Tibial artery (tissue), 4 donors: ENCODE data around the gene ARAP2.

Experiments
- DNase-seq, 2 donors: peaks; one replicate each; pipeline ENCODE4 v3.0.0-alpha.2; 2019
- H3K27ac ChIP-seq, 2 donors: fragments of 200-600 bp; sonication (generic) in 1 of 2; 1 replicate in 1 of 2; 2 replicates in 1 of 2; pipeline ENCODE4 v1.5.1; 2018 to 2019; ENCODE audit warnings: mild to moderate bottlenecking in 1 of 2
- H3K27me3 ChIP-seq, 2 donors: fragments of 200-600 bp; sonication (generic) in 1 of 2; one replicate each; pipeline versions ENCODE4 v1.5.1 to v1.6.0; 2016 to 2019
- H3K36me3 ChIP-seq, 3 donors: fragments of 200-600 bp; sonication (generic) in 2 of 3; one replicate each; pipeline ENCODE4 v1.5.1; 2016 to 2019; ENCODE audit warnings: mild to moderate bottlenecking in 2 of 3
- H3K4me1 ChIP-seq, 4 donors: fragments of 200-600 bp; sonication (generic) in 2 of 4; 1 replicate in 3 of 4; 2 replicates in 1 of 4; pipeline ENCODE4 v1.5.1; 2016 to 2019
- H3K4me3 ChIP-seq, 2 donors: fragments of 200-600 bp; sonication (generic) in 1 of 2; 1 replicate in 1 of 2; 2 replicates in 1 of 2; pipeline ENCODE4 v1.5.1; 2018 to 2019; ENCODE audit warnings: mild to moderate bottlenecking in 2 of 2
- H3K9me3 ChIP-seq, 3 donors: fragments of 200-600 bp; sonication (generic) in 1 of 3; one replicate each; pipeline ENCODE4 v1.5.1; 2016 to 2019
- intact Hi-C: fragments of 100-400 bp; cut with DNase I; formaldehyde crosslinking; loops from one replicate; pipeline ENCODE4 v1.15.0; 2023; ENCODE audit warnings: low total_unique reads
- TF ChIP-seq, protein P1 (sequence below), 2 experiments: fragments of 200-600 bp in 1 of 2; fragments of 450-650 bp in 1 of 2; IDR thresholded peaks; one replicate each; pipeline ENCODE4 v1.5.1; 2017 to 2019; ENCODE audit warnings: antibody characterized with exemption in 2 of 2, mild to moderate bottlenecking in 1 of 2, moderate library complexity in 1 of 2

The ARAP2 gene

DNA sequence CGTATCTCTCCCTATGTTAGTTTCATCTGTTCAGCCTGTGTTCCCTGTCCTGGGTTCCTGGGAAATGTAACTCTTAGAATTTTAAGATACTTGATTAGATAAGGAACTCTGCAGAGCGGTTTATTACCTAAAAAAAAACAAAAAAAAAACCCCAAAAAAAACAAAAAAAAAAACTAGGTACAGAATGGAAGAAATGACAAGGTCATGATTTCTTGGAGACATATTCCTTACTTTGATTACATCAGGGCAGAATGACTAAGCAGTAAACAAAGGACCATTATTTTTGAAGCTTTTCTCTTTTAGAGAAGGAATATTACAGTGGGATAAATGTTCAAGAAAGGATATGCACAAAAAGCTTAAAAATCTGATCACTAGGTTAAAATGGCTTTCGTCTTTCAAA lies 171.8 kb downstream of the ARAP2 start:
- H3K4me1 ChIP-seq = no peaks in the 10 kb centered on the region
- no peak for DNase-seq
- H3K9me3 ChIP-seq = no peaks in the 10 kb centered on the region
- H3K4me3 ChIP-seq = no peak overlapping the region
- intact Hi-C loops = no loop called here
- H3K36me3 ChIP-seq = no peaks in the 10 kb centered on the region
- TF ChIP-seq, protein P1, sequence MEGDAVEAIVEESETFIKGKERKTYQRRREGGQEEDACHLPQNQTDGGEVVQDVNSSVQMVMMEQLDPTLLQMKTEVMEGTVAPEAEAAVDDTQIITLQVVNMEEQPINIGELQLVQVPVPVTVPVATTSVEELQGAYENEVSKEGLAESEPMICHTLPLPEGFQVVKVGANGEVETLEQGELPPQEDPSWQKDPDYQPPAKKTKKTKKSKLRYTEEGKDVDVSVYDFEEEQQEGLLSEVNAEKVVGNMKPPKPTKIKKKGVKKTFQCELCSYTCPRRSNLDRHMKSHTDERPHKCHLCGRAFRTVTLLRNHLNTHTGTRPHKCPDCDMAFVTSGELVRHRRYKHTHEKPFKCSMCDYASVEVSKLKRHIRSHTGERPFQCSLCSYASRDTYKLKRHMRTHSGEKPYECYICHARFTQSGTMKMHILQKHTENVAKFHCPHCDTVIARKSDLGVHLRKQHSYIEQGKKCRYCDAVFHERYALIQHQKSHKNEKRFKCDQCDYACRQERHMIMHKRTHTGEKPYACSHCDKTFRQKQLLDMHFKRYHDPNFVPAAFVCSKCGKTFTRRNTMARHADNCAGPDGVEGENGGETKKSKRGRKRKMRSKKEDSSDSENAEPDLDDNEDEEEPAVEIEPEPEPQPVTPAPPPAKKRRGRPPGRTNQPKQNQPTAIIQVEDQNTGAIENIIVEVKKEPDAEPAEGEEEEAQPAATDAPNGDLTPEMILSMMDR (IDR thresholded peaks at IDR 0.05) = no peak
- H3K27me3 ChIP-seq = no peaks in the 10 kb centered on the region
- no peak overlapping the region for H3K27ac ChIP-seq

DNA sequence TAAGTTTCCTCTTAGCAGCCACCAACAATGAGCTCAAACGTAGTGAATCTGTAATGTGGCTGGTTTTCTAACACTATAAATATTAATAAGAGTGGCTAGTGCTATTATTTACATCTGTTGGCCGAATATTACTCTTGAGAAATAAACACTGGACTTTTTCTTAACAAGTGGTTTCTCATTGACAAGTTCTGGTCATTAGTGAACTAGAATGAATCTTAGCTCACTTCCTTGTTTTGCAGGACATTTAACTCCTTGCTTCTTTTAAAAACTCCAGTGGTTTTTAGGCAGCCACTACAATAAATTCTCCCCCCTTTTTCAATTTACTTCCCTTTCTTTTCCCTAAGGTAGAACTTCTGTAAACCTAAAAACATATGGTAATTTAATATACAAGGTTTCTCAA lies 177.2 kb downstream of the ARAP2 start:
- no peak for DNase-seq
- no peaks in the 10 kb centered on the region for H3K27me3 ChIP-seq
- H3K27ac ChIP-seq = no peak overlapping the region
- no peaks in the 10 kb centered on the region for H3K36me3 ChIP-seq
- H3K4me1 ChIP-seq = no peaks in the 10 kb centered on the region
- no peaks in the 10 kb centered on the region for H3K9me3 ChIP-seq
- TF ChIP-seq, protein P1 (IDR thresholded peaks at IDR 0.05) = no peak
- intact Hi-C loops = no loop called here
- no peak overlapping the region for H3K4me3 ChIP-seq

DNA sequence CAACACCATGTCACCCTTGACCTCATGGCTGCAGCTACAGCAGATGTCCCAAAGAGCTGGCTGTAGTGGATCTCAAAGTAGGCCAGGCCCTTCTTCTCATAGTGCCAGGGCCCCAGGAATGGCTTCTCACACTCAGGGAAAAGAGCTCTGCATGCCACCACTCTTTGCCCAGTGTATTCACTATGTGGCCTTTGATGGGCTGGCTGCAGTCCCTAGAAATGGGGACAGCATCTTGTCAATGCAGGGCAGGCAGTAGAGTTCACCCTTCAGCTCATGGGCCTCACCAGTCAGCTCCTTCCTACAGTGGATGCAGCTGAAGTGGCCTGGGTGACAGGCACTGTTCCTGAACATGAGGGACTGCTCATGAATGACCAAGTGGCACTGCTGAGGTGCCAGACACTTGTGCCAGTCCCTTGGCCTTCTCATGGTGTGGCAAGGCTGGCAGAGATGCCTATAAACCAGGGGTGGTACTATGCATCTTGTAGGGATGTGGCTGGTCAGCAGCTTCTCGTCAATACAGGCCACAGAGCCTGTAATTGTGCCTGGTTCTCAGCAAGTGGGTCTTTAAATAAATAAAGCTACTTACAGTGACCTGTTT lies 178.9 kb downstream of the ARAP2 start:
- Histone ChIP-seq H3K36me3 (no peaks in the 10 kb centered on the region), H3K9me3 (no peaks in the 10 kb centered on the region), H3K4me3 (no peak overlapping the region), H3K27ac (no peak overlapping the region), H3K4me1 (no peaks in the 10 kb centered on the region), H3K27me3 (no peaks in the 10 kb centered on the region)
- TF ChIP-seq, protein P1 (IDR thresholded peaks at IDR 0.05) = no peak
- intact Hi-C loops = no loop called here
- no peak for DNase-seq

DNA sequence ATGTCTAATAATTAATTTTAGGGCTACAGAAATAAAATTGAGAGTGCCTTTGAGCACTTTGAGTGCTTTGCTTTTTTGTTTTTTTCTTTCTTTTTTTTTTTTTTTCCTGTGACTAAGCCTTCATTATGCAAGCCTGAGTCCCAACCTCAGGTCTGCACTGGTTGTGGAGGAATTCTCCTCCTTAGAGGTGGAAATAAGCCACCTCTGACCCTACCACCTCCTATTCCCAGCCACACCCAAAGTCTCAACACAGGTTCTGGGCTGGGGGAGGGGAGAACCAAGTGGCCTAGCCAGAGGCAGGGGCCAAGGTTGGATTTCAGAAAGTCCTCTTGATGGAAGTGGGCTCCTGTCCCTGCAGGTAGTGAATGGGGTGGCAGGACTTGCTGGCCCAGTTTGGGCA lies 180.2 kb downstream of the ARAP2 start:
- H3K4me3 ChIP-seq = no peak overlapping the region
- no peaks in the 10 kb centered on the region for H3K36me3 ChIP-seq
- H3K27ac ChIP-seq = no peak overlapping the region
- H3K4me1 ChIP-seq = no peaks in the 10 kb centered on the region
- no peaks in the 10 kb centered on the region for H3K9me3 ChIP-seq
- TF ChIP-seq, protein P1 (IDR thresholded peaks at IDR 0.05) = no peak
- no peak for DNase-seq
- intact Hi-C loops = no loop called here
- H3K27me3 ChIP-seq = no peaks in the 10 kb centered on the region

DNA sequence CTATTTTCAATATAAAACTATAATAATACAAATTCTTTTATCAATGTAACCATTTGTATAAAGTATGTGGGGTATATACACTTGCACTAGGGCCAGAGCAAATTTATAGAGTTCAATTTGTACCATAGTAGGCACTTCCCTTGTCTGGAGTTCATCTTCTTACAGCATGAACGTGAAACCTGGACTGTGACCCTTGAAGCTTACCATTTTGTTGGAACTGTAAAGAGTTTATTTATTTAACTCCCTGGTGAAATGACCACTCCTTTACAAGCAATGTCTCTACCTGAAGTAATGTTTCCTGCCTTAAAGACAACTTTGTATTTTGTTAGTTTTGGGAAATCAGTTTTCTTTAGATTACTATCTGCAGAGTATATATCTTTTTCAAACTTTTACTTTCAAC lies 188.2 kb downstream of the ARAP2 start:
- Histone ChIP-seq H3K36me3 (no peaks in the 10 kb centered on the region), H3K4me3 (no peak overlapping the region), H3K27ac (no peak overlapping the region), H3K4me1 (no peaks in the 10 kb centered on the region), H3K27me3 (no peaks in the 10 kb centered on the region), H3K9me3 (no peaks in the 10 kb centered on the region)
- DNase-seq = no peak
- TF ChIP-seq, protein P1 (IDR thresholded peaks at IDR 0.05) = no peak
- intact Hi-C loops = no loop called here
